MM.1S (cell line): ENCODE measurements around the gene HDGFL3.
"Not testable (repeated sequence)": the region's sequence is repeated elsewhere in the genome, so short reads cannot be mapped to it uniquely, and the experiment has no call there.

Source experiments
- DNase-seq: peaks from one replicate; pipeline ENCODE4 v3.0.0-alpha.2; 2015
- H2AFZ ChIP-seq: fragments of 300-600 bp; sonication (generic); 2 replicates; pipeline ENCODE4 v1.6.0; 2016; ENCODE audit warnings: antibody characterized with exemption, low read length
- H3F3A ChIP-seq: fragments of 300-600 bp; sonication (generic); 2 replicates; pipeline ENCODE4 v1.6.1; 2016; ENCODE audit warnings: mild to moderate bottlenecking, antibody characterized with exemption, low read length, moderate library complexity, mixed read lengths; ENCODE audit not compliant: insufficient read depth
- H3K27ac ChIP-seq: fragments of 300-600 bp; sonication (generic); 2 replicates; pipeline ENCODE4 v1.5.1; 2016; ENCODE audit warnings: mild to moderate bottlenecking, low read length
- H3K27me3 ChIP-seq: fragments of 300-600 bp; sonication (generic); replicated peaks from 2 replicates; pipeline ENCODE4 v1.6.0; 2016; ENCODE audit warnings: low read length; ENCODE audit not compliant: insufficient read depth
- H3K36me3 ChIP-seq: fragments of 300-600 bp; sonication (generic); replicated peaks from 2 replicates; pipeline ENCODE4 v1.6.1; 2016; ENCODE audit warnings: mild to moderate bottlenecking, low read length, mixed read lengths; ENCODE audit not compliant: insufficient read depth
- H3K4me1 ChIP-seq: fragments of 300-600 bp; sonication (generic); 2 replicates; pipeline ENCODE4 v1.6.1; 2016; ENCODE audit warnings: low read length, mixed read lengths
- H3K4me2 ChIP-seq: fragments of 300-600 bp; sonication (generic); 2 replicates; pipeline ENCODE4 v1.6.0; 2016; ENCODE audit warnings: low read depth, low read length
- H3K4me3 ChIP-seq: fragments of 300-600 bp; sonication (generic); 2 replicates; pipeline ENCODE4 v1.5.1; 2016; ENCODE audit warnings: low read length, mixed read lengths
- H3K79me2 ChIP-seq: fragments of 300-600 bp; sonication (generic); 2 replicates; pipeline ENCODE4 v1.6.1; 2016; ENCODE audit warnings: mixed run types, low read length, mixed read lengths
- H3K9ac ChIP-seq: fragments of 300-600 bp; sonication (generic); 2 replicates; pipeline ENCODE4 v1.6.1; 2016; ENCODE audit warnings: low read length, mixed read lengths
- H3K9me2 ChIP-seq: fragments of 300-600 bp; sonication (generic); replicated peaks from 2 replicates; pipeline ENCODE4 v1.6.1; 2016; ENCODE audit warnings: mild to moderate bottlenecking, low read length, mixed read lengths; ENCODE audit not compliant: insufficient read depth
- H3K9me3 ChIP-seq: fragments of 300-600 bp; sonication (generic); replicated peaks from 2 replicates; pipeline ENCODE4 v1.6.1; 2016; ENCODE audit warnings: mild to moderate bottlenecking, low read length, mixed read lengths; ENCODE audit not compliant: insufficient read depth
- H4K20me1 ChIP-seq: fragments of 300-600 bp; sonication (generic); 2 replicates; pipeline ENCODE4 v1.6.1; 2016; ENCODE audit warnings: mild to moderate bottlenecking, low read length, moderate library complexity, mixed read lengths; ENCODE audit not compliant: insufficient read depth
- EZH2 ChIP-seq: fragments of 300-600 bp; sonication (generic); optimal IDR thresholded peaks from 2 replicates; pipeline ENCODE3; 2017; ENCODE audit warnings: low read depth, mild to moderate bottlenecking, antibody characterized with exemption, low read length, mixed read lengths
- EZH2phosphoT487 ChIP-seq: fragments of 300-600 bp; sonication (generic); IDR thresholded peaks from 2 replicates; pipeline ENCODE4 v1.6.1; 2018; ENCODE audit warnings: antibody characterized with exemption, low read length
- TF ChIP-seq, protein P1 (sequence below): fragments of 300-600 bp; sonication (generic); IDR thresholded peaks from 2 replicates; pipeline ENCODE4 v1.5.1; 2016; ENCODE audit warnings: antibody characterized with exemption, low read length, mixed read lengths

HDGFL3 gene

DNA sequence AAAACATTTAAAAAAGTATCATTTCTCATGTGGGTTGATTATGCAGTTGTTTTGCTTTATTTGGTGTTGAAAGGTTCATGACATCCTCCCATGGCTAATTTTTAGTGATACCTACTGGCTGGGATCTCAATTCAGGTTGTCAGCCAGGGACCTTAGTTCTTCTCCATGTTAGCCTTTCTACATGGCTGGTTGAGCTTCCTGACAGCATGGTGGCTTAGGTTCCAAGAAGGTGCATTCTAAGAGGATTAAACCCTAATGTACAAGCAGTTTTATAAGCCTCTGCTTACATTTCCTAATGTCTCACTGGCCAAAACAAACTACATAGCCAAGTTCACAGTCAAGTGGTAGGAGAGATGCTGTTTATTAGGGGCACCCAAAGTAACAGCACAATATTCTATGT lies 109.5 kb downstream of the HDGFL3 start:
- H3K9ac ChIP-seq, result no peak overlapping the region
- no peak overlapping the region for H3K27ac ChIP-seq
- no peaks in the 10 kb centered on the region for H3K9me3 ChIP-seq
- no peaks in the 10 kb centered on the region for H3K36me3 ChIP-seq
- H3K79me2 ChIP-seq, result no peaks in the 10 kb centered on the region
- H3F3A ChIP-seq, result no peaks in the 10 kb centered on the region
- no peak overlapping the region for H3K4me3 ChIP-seq
- H2AFZ ChIP-seq, result no peak overlapping the region
- H4K20me1 ChIP-seq, result no peaks in the 10 kb centered on the region
- TF ChIP-seq EZH2phosphoT487, result no peak
- TF ChIP-seq, protein P1, sequence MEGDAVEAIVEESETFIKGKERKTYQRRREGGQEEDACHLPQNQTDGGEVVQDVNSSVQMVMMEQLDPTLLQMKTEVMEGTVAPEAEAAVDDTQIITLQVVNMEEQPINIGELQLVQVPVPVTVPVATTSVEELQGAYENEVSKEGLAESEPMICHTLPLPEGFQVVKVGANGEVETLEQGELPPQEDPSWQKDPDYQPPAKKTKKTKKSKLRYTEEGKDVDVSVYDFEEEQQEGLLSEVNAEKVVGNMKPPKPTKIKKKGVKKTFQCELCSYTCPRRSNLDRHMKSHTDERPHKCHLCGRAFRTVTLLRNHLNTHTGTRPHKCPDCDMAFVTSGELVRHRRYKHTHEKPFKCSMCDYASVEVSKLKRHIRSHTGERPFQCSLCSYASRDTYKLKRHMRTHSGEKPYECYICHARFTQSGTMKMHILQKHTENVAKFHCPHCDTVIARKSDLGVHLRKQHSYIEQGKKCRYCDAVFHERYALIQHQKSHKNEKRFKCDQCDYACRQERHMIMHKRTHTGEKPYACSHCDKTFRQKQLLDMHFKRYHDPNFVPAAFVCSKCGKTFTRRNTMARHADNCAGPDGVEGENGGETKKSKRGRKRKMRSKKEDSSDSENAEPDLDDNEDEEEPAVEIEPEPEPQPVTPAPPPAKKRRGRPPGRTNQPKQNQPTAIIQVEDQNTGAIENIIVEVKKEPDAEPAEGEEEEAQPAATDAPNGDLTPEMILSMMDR, result no peak
- no peak for TF ChIP-seq EZH2
- H3K4me2 ChIP-seq, result no peak overlapping the region
- H3K4me1 ChIP-seq, result no peaks in the 10 kb centered on the region
- no peak for DNase-seq
- H3K9me2 ChIP-seq, result no peaks in the 10 kb centered on the region
- H3K27me3 ChIP-seq, result no peaks in the 10 kb centered on the region

DNA sequence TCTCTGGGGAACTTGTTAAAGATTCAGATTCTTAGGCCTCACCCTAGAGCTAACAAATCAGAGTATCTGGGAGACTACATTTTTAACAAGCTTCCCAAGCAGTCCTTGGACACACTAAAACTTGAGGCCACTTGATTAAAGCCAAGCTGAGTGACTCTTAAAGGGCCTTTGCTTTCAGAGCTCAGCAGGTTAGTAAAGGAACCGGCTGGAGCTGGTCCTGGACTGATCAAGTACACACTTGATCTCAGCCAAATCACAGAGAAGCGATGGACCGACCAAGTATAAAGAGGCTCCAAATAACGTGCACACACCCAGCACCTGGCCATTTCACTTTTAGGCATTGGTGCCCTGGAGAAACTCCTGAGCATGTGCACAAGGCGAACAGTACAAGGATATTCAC lies 113.0 kb downstream of the HDGFL3 start:
- H3K4me3 ChIP-seq, result no peak overlapping the region
- no peaks in the 10 kb centered on the region for H3K9me3 ChIP-seq
- no peaks in the 10 kb centered on the region for H3K9me2 ChIP-seq
- H3K4me1 ChIP-seq, result no peaks in the 10 kb centered on the region
- H2AFZ ChIP-seq, result no peak overlapping the region
- no peaks in the 10 kb centered on the region for H3K27me3 ChIP-seq
- H3K79me2 ChIP-seq, result no peaks in the 10 kb centered on the region
- no peak overlapping the region for H3K27ac ChIP-seq
- H4K20me1 ChIP-seq, result no peaks in the 10 kb centered on the region
- H3K4me2 ChIP-seq, result no peak overlapping the region
- no peak for DNase-seq
- no peaks in the 10 kb centered on the region for H3F3A ChIP-seq
- no peak for TF ChIP-seq EZH2
- TF ChIP-seq EZH2phosphoT487, result no peak
- H3K9ac ChIP-seq, result no peak overlapping the region
- H3K36me3 ChIP-seq, result no peaks in the 10 kb centered on the region

DNA sequence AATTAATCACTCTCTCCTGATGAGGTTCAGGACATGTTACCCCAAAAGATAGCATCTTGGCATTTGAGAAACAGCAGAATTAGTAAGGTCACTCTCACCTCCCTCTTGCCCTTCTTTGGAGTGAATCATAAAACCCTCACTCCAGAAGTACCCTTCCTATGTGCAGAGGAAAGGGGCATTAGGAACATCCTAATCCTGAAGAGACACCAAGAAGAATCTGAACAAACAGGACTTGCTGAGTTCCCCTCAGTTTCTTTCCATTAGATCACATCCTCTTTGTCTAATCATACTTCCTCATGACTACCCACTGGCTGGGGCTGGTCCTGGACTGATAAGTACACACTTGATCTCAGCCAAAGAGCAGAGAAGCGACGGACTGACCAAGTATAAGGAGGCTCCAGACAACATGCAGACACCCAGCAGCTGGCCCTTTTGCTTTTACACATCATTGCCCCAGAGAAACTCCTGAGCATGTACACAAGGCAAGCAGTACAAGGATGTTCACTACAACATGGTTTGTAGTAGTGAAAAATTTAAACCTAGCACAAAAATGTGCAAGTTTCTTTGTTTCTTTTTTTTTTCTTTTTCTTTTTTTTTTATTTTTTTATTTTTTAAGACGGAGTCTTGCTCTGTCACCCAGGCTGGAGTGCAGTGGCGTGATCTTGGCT lies 115.2 kb downstream of the HDGFL3 start:
- no peak overlapping the region for H2AFZ ChIP-seq
- DNase-seq, result no peak

DNA sequence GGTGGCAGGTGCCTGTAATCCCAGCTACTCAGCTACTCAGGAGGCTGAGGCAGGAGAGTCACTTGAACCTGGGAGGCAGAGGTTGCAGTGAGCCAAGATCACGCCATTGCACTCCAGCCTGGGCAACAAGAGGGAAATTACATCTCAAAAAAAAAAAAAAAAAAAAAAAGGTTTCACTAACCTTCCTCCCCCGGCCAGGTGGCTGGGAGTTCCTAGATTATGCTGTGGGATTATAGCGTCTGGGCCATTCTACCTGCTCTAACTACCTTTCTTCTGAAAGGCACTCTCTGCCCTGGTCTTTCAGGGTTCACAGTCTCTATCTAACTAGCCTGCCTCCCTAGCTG lies 115.7 kb downstream of the HDGFL3 start:
- H3K9ac ChIP-seq, H3K79me2 ChIP-seq, H3K4me2 ChIP-seq, H3K9me3 ChIP-seq, H3F3A ChIP-seq, DNase-seq, H3K36me3 ChIP-seq, H3K4me3 ChIP-seq, H3K9me2 ChIP-seq, H3K27ac ChIP-seq, H3K27me3 ChIP-seq, H4K20me1 ChIP-seq, H2AFZ ChIP-seq, H3K4me1 ChIP-seq: not testable (repeated sequence)

More for the DNA sequence above, 115.2 kb downstream of the HDGFL3 start:
- no peak overlapping the region for H3K27ac ChIP-seq
- no peaks in the 10 kb centered on the region for H4K20me1 ChIP-seq
- H3K4me3 ChIP-seq, result no peak overlapping the region
- H3K79me2 ChIP-seq, result no peaks in the 10 kb centered on the region
- H3K9me3 ChIP-seq, result no peaks in the 10 kb centered on the region
- no peak overlapping the region for H3K9ac ChIP-seq
- H3K4me2 ChIP-seq, result no peak overlapping the region
- no peaks in the 10 kb centered on the region for H3F3A ChIP-seq
- H3K9me2 ChIP-seq, result no peaks in the 10 kb centered on the region
- H3K36me3 ChIP-seq, result no peaks in the 10 kb centered on the region
- no peaks in the 10 kb centered on the region for H3K27me3 ChIP-seq
- TF ChIP-seq, protein P1, result no peak
- TF ChIP-seq EZH2 (no peak), EZH2phosphoT487 (no peak)
- H3K4me1 ChIP-seq, result no peaks in the 10 kb centered on the region
